Skin of body (tissue), 2 donors: ENCODE measurements around the gene CAMSAP1. TPM values are rescaled to one million over a fixed set of nuclear protein-coding genes. Genes with fewer than 3 reads are reported as not detected.
"Not testable (repeated sequence)": the region's sequence is repeated elsewhere in the genome, so short reads cannot be mapped to it uniquely, and the experiment has no call there.

Source experiments
- DNase-seq: peaks from one replicate; lab custom pipeline; 2025; lab: John Stamatoyannopoulos, UW
- total RNA-seq: library from RNA; depleted of rRNA; stranded (reverse); fragments of >200 nt; gene quantifications from one replicate; pipeline ENCODE4 v1.2.3, GENCODE V29; 2014

The CAMSAP1 gene, protein sequence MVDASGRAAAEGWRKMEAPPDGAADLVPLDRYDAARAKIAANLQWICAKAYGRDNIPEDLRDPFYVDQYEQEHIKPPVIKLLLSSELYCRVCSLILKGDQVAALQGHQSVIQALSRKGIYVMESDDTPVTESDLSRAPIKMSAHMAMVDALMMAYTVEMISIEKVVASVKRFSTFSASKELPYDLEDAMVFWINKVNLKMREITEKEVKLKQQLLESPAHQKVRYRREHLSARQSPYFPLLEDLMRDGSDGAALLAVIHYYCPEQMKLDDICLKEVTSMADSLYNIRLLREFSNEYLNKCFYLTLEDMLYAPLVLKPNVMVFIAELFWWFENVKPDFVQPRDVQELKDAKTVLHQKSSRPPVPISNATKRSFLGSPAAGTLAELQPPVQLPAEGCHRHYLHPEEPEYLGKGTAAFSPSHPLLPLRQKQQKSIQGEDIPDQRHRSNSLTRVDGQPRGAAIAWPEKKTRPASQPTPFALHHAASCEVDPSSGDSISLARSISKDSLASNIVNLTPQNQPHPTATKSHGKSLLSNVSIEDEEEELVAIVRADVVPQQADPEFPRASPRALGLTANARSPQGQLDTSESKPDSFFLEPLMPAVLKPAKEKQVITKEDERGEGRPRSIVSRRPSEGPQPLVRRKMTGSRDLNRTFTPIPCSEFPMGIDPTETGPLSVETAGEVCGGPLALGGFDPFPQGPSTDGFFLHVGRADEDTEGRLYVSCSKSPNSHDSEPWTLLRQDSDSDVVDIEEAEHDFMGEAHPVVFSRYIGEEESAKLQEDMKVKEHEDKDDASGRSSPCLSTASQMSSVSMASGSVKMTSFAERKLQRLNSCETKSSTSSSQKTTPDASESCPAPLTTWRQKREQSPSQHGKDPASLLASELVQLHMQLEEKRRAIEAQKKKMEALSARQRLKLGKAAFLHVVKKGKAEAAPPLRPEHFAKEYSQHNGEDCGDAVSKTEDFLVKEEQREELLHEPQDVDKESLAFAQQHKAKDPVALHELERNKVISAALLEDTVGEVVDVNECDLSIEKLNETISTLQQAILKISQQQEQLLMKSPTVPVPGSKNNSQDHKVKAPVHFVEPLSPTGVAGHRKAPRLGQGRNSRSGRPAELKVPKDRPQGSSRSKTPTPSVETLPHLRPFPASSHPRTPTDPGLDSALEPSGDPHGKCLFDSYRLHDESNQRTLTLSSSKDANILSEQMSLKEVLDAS (N-terminal part only)
- total RNA-seq: 22.8 TPM

DNA sequence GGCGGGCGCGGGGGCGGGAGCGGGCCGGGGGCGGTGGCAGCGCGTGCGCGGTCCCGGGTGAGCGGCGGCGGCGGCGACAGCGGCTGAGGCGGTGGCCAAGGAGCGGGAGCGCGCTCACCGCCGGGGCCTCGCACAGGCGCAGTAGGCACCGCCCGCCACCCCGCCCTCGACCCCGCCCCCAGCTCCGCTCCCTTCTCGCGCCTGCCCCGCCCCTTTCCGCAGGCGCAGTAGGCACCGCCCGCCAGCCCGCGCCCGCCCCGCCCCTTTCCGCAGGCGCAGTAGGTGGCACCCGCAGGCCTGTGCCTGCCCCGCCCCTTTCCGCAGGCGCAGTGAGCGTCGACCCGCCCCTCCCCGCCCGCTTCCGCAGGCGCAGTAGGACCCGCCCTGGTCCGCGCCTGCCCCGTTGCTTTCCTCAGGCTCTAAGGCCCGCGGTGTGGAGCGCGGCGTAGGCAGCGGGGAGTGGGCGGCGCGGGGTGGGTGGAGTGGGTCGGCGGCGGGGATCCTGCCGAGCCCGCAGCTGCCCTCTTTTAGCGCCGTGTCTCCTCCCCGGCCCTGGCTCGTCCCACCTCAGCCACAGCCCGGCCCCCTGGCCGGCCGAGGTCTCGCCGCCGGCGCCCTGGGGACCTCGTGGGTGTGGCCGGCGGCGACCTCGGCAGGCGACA is at the start of gene CAMSAP1:
Gene CAMSAP1 (minus strand): TSS at position 116 of the 662 bp plus-strand sequence. CDS start 387 bp downstream, outside the sequence.
- DNase-seq: peak; percentile 95

DNA sequence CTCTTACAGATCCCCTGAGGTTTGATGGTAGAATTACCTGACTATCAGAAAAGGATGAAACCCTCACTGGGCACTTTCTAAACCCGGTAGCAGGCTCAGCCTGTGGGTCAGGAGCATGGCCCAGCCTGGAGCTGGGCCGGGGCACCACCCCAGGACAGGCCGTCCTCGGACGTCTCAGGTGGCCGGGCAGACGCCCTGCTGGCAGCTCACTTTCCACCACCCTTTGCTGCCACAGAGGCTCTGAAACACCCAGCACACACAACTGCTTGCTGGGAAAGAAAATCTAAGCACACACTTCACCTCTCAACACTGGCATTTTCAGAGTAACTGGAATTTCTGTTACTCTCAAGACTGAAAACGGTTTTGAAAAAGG is 49.4 kb upstream of the CAMSAP1 start:
- no peak for DNase-seq

DNA sequence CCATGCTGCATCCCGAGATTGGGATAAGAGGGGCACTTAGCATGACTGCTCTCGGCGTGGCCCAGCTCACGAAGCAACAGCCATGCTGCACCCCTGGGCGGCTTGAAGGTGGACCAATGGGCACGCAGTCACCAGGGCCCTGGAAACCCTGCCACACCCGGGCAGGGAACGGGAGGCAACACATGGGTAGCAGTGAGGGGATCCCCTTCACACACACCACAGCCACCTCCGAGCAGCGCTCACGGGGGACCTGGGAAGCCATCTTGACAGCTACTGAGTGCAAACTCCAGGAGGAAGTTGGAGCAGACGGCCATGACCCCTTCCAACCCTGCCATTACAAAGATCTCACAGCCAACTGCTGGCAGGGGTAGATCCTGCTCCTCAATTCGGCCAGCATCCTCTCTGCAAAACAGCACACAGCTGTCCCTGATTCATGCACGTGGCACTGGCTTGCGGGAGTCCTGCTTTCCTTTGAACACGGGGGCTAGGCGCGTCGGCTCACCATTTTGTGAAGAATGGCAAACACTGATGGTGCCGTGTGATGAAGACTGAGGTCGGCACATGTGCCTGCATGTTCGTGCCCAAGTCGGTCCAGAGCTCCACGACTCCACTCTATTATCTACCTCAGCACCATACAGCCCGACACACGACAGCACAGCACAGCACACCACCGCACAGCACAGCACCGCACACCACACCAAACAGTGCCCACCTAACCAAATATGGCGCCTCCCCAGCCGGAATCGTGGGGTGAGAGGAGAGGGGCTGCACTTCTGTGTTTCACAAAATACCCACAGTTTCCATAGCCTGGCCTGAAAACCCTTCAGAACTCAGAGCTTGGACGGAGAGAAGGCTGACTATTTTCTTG is 48.8 kb upstream of the CAMSAP1 start:
- DNase-seq: no peak

DNA sequence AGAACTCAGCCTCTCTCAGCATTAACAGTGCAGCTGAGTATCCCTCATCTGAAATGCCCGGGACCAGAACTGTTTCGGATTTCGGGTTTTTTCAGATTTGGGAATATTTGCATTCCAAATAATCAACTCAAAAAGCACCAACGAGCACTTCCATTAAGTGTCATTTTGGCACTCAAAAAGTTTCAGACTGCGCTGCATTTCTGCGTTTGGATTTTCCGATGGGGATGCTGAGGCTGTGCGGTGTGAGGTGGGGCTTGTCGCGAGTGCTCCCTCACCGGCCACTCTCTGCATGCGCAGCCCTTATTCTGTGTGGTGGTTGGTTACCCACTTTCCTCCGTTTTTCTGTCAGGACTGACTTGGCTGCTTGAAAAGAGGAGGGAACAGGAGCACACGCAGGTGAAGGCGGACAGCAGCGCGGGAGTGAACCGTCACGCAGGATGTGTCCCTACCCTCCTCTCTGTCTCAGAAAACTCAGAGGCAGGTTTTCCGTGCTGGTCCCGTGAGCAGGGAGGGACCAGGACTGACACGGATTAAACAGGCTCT is 45.4 kb upstream of the CAMSAP1 start:
- no peak for DNase-seq

DNA sequence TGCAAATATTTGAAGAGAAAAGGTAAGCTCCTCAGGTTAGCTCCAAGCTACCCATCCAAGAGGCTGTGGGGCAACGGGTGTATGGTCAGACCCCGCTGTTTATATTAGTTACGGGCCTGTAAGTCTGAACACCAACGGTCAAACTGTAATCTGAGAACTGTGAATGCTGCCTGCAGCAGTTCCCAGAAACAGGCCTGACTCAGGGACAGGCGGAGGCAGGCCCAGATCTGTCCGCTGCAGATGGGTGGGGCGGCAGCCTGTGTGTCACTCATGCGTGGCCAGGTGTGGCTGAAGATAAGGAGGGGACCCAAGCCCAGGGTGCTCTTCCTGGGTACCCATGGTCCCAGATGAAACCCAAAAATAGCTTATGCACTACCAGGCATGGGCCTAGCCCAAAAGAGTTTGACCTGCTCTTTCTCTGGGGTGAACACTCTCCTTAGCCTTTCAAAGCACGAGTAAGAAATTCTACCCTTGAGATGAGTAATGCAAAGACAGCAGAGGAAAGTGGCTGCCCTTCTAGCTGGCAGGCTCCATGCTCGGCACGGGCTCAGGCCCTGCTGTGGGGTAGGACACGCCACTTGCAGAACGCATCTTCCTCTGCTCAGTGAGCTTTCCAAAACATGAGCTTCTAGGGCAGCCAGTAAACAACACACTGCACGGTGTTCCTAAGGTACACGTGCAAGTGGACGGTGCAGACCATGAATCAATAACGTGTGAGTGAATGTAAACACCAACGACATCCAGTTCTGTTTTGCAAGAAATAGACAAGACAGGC is 44.7 kb upstream of the CAMSAP1 start:
- no peak for DNase-seq

DNA sequence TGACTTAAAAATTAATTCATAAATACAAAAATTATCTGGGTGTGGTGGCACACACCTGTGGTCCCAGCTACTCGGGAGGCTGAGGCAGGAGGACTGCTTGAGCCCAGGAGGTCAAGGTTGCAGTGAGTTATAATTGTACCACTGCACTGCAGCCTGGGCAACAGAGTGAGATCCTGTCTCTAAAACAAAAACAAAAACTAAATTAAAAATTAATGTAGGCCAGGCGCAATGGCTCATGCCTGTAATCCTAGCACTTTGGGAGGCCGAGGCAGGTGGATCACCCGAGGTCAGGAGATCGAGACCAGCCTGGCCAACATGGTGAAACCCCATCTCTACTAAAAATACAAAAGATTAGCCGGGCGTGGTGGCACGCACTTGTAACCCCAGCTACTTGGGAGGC is 44.0 kb upstream of the CAMSAP1 start:
- not testable (repeated sequence) for DNase-seq

DNA sequence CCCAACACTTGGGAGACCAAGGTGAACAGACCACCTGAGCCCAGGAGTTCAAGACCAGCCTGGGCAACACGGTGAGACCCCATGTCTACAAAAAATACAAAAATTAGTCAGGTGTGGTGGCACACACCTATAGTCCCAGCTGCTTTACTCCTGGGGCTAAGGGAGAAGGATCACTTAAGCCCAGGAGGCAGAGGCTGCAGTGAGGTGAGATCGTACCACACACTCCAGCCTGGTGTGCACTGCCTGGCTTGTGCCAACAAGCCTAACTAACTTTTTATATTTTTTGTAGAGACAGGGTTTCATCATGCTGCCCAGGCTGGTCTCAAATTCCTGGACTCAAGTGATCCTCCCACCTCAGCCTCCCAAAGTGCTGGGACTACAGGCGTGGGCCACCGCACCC is 43.5 kb upstream of the CAMSAP1 start:
- not testable (repeated sequence) for DNase-seq

DNA sequence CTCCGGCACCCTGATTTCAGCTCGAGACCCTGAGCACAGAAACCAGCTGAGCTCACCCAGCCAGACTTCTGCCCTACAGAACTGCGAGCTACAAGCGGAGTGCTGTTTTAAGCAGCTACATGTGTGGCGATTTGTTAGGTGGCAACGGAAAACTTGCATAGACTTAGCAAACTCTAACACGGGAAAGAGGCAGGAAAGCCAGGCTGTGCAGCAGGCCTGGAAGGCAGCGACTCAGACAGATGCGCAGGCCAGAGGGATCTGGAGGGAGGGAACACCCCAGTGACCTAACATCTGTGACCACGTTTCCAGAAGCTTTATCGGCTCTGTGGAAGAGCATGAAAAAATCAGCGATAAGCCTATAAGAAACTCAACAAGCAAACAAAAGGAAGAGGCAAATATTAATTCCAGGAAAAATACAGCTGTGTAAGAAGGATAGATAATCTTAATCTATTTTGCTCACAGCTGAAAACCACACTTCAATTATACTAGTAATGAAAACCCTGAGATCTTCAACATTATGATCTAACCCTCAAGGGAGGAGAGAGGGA is 42.9 kb upstream of the CAMSAP1 start:
- DNase-seq: no peak

DNA sequence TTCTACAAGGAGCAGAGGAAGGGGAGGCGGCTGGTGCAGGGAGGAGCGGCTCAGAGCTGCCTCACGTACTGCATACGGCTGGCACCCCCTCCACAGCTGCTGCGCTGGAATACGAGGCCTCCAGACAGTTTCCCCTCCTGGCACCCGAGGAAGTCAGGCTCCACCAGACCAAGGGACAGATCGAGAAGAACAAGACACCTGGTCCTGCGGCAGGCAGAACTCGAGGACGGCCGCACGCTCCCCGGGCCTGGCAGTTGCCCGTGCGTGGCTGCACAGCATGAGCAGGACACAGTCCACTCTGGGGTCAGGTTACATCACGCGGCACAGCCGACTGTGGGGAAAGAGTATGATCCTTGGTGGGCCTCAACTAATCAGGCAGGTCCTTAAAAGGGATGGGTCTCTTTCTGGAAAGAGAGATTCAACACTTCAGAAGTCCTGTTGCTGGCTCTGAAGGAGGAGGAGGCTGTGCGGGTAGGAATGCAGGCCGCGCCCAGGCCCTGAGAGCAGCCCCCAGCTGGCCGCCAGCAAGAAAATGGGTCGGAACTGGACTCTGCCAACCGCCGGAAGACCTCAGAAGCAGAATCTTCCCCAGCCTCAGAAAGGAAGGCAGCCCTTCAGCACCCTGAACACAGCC is 42.3 kb upstream of the CAMSAP1 start:
- DNase-seq: no peak

DNA sequence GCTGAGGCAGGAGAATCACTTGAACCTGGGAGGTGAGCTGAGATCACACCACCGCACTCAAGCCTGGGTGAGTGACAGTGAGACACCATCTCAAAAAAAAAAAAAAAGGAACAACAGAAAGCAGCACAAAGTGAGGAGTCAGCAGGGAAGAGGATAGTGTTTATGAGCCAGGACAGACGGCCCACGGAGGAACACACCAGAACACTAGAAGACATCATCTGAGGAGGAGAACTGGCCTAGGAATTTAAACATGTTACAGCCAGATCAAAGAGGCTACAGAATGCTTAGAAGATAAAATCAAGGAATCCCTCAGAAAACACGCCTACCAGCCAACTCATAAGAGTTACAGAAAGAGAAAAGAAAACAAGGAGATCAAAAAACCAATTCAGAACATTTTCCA is 41.6 kb upstream of the CAMSAP1 start:
- DNase-seq: no peak

DNA sequence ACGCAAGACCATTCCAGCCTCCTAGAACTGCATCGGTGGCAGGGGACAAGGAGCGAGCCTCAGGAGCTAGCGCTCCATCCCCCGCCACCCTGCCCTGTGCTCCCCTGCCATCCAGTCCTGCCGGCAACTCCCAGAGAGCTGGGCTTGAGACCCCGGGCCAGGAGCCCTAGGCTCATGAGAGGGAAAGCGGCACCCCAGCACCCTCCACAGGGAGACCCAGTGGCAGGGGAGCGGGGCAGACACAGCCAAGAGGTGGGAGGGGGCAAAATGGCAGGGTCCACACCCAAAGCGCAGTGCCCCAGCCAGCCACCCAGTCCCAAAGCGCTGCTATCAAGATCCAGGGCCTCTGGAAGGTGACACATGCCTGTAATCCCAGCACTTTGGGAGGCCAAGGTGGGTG is 41.1 kb upstream of the CAMSAP1 start:
- no peak for DNase-seq

DNA sequence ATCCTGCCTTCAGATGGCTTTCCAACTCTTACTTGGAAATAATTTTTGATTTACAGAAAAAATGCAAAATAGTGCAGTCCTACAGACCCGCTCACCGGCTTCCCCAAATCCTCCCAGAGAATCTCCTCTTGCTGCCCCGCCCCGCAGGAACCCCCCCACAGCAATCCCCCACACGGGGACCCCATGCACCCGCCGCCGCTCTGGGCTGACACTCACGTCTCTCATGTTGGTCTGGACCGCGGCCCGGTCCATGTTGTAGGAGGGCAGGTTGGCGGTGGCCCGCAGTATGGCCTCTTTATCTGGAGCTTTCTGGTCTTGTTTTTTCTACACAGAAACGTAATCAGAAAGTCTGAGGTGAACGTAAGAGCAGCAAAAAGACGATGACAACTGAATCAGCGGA is 40.2 kb upstream of the CAMSAP1 start:
- no peak for DNase-seq

DNA sequence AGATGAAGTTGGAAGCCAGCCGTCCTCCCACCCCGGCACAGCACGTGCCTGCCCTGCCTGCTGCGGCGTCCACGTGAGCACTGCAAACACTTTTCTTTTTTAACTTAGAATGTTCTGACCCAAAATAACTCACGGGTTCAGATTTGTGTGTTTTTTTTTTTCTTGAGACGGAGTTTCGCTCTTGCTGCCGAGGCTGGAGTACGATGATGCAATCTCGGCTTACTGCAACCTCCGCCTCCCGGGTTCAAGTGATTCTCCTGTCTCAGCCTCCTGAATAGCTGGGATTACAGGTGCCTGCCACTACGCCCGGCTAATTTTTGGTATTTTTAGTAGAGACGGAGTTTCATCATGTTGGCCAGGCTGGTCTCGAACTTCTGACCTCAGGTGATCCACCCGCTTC is 39.8 kb upstream of the CAMSAP1 start:
- not testable (repeated sequence) for DNase-seq

DNA sequence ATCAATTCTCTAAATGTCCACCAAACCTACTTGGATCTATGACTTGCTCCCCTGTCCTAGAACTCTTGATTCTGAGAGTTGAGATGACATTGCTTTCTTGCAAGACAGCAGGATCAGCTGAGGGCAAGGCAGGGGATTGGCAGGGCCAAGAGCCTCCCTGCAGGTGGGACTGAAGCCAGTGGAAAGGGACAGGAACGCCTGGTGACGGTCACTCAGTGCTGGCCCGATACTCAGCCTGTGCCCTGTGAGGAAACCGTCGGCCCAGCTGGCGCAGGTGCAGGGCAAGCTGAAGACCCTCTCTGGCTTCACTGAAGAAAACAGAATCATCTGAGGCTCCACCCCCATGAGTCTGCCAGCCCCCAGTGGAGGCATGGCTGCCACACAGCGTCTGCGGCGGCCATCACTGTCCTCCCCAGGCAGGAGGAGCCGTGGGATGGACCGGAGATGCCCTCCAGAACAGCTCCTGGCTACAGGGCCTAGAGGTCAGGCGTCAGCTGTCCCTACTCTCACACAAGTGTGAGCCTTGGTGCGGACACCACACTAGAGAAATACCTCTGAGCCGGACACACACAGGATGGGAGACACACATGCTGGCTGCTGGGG is 39.1 kb upstream of the CAMSAP1 start:
- DNase-seq: no peak

DNA sequence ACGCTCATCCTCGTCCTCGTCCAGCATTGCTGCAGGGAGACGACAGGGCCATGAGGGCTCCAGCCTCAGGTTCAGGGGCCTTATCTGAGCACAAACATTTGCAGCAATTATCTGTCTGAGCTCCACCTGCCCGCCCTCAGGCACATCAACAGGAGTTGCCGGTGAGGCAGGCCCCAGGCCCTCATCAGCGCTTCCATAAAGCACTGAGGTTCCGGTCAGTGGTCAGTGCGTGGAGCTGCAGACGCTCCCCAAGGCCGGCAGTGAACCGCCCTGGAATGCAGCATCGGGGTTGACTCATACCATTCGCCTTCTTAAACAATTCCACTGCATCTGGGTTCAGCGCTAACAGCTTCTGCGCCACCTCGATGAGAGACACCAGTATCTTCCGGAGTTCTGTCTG is 38.6 kb upstream of the CAMSAP1 start:
- no peak for DNase-seq

DNA sequence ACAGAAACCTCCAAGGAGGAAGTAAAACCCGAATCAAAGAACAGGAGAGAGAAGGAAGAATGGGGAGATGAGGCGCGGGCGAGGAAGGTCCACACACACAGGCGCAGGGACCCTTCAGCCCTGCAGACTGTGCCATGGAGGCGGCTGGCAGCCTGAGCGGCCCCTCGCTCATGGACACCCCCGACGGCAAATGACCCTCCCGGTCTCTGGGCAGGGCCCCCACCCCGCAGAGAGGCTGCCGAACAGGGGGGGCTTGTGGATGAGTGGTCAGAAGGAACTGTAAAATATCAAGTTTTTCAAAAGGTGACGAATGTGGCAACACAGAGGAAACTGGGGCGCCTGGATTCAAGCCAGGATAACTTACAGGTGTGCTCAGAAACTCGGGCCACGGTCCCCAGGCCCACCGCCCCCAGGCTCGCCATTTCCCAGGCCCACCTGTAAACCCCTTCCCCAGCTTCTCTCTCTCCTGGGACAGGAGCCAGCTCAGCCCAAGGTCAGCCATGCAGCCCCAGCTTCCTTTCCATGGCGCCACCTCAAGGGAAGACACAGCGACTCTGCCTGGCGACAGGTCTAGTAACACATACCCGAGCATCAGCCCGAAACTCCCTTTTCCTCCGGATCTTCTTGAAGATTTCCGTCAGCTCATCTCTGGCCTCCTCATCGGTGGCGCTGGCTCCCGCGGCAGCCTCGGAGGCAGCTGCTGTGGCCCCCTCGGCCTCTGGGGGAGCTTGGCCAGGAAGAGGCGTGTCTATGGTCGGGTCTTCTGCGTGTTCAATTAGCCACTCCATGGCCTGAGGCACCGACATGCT is 37.3 kb upstream of the CAMSAP1 start:
- DNase-seq: no peak

DNA sequence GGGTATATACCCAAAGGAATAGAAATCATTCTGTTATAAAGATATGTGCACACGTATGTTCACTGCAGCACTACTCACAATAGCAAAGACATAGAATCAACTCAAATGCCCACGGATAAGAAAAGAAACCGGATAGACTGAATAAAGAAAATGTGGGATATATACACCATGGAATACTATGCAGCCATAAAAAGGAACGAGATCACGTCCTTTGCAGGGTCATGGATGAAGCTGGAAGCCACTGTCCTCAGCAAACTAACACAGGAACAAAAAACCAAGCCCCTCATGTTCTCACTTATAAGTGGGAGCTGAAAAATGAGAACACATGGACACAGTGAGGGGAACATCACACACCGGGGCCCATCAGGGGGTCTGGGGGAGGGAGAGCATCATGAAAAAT is 36.3 kb upstream of the CAMSAP1 start:
- not testable (repeated sequence) for DNase-seq
